HG03045 (cell line): ENCODE results near the gene ARMC2.
A peak's percentile ranks its signal among the peaks of the same experiment; 100 is the strongest.
"Not testable (repeated sequence)": the region's sequence is repeated elsewhere in the genome, so short reads cannot be mapped to it uniquely, and the experiment has no call there.

Experiments used
- ATAC-seq: cut with Tn5 transposase; IDR thresholded peaks from one replicate; pipeline ENCODE4 v1.9.1; 2021; ENCODE audit warnings: mild to moderate bottlenecking, moderate library complexity; ENCODE audit not compliant: unreplicated experiment

The ARMC2 gene

DNA sequence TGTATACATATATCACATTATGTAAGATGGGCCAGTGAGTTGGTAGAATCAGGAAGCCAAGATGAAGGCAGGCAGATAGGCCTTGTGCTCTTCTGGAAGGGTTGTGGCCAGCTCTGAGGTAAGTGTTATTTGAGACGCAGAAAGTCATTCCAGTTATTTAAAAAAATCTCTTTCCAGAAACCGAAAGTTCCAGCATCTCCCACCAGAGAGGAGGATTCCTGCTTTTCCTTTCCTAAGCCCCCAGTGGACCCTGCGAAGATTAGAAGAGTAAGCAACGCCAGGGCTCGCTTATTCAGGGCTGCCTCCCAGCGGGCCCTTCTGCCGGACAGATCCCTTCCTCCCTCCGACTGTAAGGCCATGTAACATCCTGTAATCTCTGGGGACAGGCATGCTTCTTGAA is 20.4 kb downstream of the ARMC2 start:
- ATAC-seq: no peak

DNA sequence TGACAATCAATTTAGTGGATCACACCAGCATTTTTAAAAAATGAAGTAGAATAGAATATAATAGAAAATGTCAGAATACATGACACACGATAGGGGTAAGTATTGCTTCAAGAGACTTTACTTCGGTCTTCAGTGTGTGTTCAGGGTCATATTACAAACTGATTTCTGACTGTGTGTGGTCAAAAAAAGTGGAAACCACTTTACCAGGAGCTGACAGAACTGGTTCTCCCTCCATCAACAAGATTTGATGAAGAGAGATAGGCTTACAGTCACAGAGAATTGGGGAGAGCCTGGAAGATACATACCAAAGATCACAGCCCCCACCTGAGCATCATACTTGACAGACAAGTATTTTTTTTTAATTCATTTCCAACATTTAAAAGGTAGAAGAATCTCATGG is 21.7 kb downstream of the ARMC2 start:
- no peak for ATAC-seq

DNA sequence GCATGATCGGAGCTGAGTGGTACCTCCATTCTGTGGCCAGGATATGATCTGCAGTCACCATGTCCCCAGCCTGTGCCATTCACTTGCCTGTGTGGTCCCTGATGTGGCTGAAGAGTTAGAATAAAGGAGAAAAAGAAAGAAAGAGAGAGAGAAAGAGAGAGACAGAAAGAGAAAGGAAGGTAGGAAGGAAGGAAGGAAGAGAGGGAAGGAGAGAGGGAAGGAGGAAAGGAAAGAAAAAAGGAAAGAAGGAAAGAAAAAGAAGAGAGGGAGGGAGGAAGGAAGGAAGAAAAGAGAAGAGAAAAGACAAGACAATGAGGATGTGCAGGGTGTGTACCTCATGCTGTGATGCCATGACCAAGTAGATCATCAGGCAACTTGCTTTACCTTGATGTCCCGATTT is 22.1 kb downstream of the ARMC2 start:
- no peak for ATAC-seq

DNA sequence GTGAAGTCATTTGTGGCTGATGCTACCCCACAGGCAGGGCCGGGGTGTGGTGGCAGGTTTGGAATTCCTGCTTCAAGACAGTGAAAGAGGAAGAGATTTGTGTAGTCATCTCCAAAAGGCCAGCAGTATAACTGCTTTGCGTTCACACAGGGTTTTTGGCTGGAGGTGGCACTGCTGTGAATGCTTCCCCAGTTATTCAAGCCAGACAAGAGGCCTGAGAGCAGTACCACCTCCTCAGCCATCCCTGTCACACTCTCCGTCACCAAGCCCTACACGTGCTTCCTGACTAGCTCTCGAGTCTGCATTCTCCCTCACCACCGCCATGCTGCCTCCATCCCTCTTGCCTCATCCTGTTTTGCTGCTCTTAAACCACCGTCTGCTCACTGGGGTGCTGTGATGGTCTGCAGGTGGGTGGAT is 23.9 kb downstream of the ARMC2 start:
- ATAC-seq: no peak

DNA sequence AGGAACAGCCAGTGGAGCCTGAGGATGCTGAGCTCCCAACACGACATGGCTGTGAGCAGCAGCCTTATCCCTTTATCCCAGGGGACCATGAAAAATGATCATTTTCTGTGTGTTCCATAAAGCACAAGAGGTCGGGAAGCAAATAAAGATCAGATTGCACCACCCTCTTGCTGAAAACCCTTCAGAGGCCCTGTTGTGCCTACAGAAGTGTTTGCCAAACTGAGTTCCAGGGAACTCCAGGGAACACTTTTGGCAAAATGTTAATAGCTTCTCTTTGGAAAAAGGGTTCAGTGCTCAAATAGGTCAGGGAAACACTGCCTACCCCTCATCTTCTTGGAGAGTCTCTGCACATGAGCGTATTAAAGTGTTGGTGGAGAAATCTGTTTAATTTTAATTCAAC is 24.4 kb downstream of the ARMC2 start:
- no peak for ATAC-seq

DNA sequence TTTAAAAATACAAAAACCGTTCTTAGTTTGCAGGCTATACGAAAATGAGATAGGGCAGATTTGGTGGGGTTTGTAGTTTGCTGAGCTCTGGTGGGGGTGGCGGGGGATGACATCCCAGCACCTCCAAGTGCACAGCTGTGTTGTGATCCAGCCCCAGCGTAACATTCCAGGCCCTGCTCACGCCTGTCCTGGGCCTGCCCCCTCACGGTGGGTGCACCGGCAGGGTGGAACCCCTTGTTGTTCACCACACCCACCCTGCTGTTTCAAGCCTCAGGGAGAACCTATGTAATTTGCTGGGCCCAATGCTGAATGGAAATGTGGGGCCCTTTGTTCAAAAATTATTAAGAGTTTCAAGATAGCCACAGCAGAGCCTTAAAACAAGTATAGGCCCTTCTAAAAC is 25.0 kb downstream of the ARMC2 start:
- no peak for ATAC-seq

DNA sequence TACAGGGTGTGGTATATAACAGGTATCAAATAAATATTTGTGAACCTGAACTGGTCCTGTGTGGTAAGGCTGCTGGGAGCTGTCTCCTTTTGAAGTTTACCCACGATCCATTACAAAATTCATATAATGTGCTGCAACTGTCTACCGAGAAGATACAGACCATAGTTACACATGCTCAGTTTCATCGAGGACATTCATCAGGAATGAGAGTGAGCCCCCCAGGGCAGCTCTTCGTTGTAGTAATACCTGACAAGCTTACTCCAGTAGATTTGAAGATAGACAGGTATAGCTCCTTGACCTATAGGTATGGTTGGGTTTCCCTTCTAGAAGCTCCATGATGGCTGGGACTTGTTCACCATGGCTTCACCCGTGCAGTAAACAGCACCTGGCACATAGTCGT is 25.7 kb downstream of the ARMC2 start:
- no peak for ATAC-seq

DNA sequence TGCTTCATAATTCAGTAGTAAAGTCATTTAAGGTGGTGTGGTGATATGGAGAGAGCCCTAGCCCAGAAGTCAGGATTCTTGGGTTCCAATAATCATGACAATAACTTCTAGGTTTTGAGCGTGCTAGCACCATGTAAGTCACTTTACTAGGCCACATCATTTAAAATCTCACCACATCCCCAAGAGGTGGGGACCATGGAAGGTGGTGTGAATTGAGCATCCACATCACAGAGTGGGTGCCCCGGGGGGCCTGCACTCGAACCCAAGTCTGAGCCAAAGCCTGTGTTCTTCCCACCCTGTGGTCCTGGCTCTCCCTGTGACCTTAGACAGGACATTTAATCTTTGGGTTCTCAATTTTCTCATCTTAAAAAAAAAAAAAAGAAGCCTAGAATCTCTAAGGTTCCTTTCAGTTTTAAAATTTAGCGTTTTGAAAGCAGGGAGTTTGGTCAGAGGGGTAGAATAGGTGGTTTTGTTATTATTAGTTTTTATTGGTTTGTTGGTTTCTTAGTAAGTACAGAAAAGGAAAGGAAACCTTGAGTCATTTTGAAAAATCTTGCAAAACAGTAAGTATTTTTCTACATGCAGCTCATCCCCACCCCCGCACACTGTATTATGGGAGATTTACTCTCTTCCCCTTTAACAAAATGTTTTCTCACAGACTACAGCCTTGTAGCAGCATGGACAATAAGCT is 26.4 kb downstream of the ARMC2 start:
- peak; percentile 86 for ATAC-seq

DNA sequence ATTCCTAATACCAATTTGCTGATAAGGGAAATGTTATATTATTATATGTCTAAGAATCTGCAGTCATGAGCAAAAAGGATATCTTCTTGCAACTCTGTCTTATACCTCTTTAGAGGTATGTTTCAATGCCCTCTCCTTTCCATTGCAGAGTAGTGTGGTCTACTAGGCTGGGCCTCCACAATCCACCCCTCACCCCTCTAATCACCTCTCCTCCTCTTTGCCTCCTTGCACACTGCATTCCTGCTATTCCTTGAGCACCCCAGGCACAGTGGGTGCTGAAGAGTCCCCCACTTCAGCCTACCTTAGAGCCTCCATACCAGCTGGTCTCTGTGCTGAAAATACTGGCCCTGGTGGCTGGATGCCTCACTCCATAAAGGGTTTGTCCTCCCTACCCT is 26.9 kb downstream of the ARMC2 start:
- peak; percentile 25 for ATAC-seq

DNA sequence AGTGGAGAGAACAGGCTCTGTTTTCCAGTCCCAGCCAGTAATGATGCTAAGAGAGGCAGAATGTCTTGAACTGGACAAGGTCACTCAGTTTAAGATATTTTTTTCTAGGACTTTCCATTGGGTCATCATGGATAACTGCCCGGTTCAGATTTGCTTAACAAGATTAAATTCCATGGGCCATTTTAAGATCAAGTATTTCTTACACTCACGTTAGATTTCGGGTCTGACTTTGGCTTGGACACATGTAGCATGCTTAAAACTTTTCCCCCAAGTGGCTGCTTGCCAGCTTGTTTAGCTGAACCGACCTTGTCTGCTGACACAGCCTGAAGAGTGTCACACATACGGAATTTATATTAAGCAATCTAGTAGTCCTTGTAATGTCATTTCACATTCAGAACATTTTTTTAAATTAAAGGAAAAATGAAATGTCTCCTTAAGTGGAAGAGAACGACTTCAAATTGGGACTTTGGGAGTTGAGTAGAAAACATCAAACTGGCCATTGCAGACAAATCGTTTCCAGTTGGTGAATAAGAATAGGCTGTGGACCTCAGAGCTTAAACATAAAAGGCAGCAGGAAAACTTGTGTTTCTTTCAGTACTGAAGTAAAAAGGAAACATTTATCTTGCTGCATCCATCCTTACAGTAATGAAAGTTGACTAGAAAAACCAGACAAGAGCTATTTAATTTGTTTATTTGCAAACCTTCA is 29.0 kb downstream of the ARMC2 start:
- no peak for ATAC-seq

DNA sequence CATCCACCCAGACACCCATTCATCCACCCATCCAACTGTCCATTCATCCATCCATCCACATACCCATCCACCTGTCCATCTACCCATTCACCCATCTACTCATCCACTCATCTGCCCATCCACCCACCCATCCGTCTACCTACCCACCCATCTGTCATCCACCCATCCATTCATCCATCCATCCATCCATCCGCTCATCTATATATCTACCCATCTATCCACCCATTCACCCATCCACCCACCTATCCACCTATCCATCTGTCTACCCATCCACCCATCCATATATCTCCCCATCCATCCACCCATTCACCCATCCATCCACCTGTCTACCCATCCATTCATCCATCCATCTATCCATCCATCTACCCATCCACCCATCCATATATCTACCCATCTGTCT is 30.7 kb downstream of the ARMC2 start:
- no peak for ATAC-seq

DNA sequence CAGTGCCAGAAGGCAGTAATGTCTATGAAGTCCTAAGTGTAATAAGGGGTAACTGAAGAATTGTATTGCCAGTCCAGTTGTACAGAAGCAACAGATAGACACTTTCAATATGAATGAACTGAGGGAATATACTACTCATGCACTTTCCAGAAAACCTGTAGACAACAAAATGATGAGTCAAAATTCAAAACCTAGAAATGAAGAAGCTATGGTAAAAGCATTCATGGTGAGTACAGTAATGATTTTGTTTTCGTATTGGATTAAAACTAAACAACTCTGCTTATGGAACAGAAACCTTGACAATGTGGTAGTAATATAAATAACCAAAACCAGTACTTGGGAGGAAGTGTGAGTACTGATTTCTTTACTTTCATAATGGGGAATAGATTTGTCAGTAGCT is 35.0 kb downstream of the ARMC2 start:
- ATAC-seq: peak; percentile 92

DNA sequence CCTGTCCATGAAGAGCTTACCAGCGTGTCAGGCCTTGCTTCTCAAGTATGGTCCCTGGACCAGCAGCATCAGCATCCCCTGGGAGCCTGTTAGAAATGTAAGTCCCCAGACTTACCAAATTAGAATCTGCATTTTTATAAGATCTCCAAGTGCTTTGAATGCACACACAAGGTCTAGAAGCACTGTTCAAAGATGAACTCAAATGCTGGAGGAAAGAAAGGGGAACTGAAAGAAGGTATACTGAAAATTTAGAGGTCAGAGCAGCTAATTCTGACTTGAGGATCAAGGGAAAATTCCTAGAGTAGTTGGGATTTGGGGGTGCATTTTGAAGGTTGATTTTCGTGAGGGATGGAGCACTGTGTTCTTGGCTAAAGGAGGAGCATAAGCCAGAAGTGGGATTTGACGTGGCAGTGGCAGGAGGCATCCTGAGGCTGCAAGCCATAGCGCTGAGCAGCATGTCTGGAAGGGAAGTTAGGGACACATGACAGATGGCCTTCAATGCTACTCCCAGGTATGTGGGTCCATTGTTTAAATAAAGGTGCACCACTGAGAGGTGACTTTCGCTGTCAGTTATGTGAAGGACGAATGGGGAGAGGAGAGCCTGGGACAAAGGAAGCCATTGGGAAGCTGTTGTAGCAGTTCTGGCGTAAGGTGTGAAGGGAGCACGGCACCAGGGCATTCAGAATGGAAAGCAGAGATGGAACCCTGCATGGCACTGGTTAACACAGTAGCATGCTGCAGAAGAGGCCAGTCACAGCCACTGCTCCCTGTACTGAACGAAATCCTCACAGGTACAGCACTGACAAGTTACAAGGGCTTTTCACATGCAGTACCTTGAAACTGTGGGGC is 36.2 kb downstream of the ARMC2 start:
- no peak for ATAC-seq

DNA sequence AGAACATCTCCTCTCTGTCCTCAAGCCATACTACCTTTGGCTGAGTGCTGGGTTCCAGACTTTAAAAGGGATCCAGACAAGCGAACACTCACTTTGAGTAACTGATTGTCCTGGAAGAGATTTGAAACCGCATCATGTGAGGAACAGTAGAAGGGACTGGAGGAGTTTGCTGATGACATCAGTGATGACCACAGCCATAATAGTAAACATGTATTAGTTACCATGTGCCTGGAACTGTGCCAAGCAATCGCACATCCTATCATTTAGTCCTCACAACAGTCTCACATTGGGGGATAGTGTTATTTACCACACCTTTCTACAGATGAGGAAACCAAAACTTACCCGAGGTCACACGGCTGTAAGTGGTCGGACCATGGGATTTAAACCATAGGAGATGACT is 39.8 kb downstream of the ARMC2 start:
- no peak for ATAC-seq

DNA sequence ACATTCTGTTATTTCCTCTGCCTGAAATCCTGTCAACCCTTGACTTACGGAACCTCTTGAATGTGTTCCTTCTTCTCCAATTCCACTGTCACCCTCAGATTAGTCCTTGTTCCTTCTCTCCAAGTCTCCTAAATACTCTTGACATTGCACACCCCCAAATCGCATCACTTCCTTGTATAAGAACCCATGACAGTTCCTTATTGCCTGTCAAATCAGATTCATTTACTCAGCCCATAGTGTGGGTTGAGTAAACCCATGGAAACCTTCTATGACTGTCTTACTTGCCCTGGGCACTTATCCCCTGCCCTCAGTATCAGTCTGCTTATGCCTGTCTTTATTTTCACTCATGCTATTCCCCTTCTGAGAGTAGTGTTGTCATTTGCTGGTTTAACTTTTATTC is 40.5 kb downstream of the ARMC2 start:
- ATAC-seq: no peak

DNA sequence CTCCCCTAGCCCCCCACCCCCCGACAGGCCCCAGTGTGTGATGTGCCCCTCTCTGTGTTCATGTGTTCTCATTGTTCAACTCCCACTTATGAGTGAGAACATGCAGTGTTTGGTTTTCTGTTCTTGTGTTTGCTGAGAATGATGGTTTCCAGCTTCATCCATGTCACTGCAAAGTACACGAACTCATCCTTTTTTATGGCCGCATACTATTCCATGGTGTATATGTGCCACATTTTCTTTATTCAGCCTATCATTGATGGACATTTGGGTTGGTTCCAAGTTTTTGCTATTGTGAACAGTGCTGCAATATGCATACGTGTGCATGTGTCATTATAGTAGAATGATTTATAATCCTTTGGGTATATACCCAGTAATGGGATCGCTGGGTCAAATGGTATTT is 42.7 kb downstream of the ARMC2 start:
- ATAC-seq: not testable (repeated sequence)

DNA sequence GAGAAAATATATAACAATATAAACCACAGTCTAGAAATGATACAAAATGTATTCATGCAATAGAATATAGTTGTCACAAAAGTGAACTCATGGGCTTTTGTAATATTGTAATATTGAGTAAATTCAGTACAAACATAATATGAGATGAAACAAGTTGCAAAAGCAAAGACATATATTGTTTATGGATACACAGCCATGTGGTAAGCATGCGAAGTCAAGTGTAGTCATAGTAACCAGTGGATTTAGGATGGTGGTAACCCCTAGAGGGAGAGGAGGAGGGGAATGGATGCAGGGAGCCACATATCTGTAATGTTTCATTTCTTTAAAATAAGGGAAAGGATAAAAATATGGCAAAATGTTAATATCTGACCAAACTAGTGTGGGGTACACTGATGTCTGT is 47.3 kb downstream of the ARMC2 start:
- ATAC-seq: no peak

DNA sequence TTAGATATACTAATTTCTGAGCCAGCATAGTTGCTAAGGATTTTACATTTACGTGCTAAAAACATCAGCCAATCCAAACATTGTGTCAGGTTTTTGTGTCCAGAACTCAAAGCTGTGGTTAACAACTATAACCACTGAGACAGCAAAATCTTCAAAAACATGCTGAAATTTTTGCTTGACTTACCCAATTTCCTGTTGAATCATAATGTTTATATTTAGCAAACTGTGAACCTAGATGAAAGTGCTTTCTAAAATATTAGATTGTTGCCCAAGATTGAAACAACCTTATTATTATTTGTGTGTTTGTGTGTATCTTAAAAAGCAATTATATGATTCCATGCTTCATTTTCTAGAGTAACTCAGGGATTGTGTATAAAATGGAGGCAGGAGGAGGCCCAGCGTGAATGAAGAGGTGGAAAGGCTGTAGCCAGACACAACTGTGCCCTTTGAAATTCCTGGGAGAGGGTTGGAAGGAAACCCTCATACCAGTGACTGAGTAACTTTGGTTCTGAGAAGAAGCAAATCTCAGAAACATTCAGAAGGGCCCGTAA is 48.0 kb downstream of the ARMC2 start:
- ATAC-seq: no peak

DNA sequence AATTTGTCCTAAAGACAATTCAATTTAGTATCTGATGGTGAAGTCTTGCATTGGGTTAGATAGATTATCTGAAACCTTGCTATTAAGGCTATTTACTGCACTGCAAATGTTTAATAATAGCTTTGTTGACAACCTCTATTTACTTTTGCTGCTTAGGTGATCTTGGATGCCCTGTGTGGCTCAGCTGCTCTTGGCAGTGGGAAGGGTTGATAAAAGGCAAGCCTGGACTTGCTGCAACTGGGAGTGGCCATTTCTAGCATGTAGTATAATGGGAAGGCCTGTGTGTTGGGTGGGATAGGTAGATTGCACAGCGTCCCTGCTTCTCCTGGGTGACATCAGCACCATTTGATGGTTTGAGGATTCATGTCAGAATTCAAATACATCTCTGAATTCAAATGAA is 49.1 kb downstream of the ARMC2 start:
- ATAC-seq: no peak

DNA sequence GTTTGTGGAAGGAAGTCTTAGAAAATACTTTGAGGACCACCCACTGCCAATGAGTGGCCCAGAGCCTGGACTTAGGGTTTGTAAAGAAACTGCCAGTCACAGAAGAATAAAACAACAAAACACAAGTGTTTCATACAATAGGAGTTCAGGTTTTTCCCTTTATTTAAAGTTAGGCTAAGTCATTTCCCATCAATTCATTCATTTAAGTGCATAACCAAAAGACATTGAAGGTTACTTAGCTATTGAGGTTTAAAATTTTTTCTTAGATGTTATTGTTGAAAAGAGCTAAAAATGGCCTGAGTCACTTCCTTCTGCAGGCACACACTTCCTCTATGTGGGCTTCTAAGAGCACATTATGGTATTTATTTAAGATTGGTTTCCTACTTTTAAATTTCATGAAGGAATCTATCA is 54.2 kb downstream of the ARMC2 start:
- no peak for ATAC-seq

DNA sequence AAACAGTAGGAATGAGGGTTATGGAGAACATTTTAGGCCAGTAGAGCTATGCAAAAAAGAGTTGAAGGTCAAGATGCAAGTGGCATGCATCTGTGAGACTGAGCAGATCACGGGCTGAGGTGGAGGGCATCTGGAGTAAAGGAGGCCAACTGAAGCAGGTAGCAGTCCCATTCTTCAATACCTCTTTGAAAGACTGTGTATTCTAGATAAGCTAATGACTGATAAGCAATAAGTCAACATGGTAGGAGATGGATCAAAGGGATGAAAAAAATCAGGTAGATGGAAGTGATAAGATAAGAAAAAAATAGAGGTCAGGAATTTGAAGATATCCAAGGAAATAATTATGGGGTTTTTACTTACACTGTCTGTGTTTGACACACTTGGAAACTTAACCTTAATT is 55.6 kb downstream of the ARMC2 start:
- no peak for ATAC-seq

DNA sequence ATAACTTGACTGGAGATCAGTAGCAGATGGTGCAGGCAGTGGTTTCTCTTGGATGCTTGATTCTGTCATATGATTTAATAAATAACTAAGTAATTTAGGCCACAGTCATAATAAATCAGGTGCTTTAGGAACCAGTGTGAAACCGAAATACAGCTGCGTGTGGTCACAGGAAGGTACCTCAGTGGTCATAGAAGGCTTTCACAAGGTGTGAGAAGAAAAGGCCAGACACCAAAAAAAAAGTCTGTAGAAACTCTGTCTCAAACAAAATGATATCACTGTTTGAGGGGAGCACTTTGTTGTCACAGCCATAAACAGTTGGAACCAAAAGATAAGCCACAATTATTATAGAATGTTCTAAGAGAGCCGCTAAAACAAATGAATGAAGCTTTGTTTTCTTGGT is 56.5 kb downstream of the ARMC2 start:
- ATAC-seq: peak; percentile 97
